ENCODE results near the gene WNT3. TPM values are rescaled to one million over a fixed set of nuclear protein-coding genes. Genes with fewer than 3 reads are reported as not detected.

WNT3 gene
- total and polyA plus RNA-seq, 2 of the 8 experiments (the other 6 are each of a cell fraction or from before 2014, with no cell fraction given), result 0.56 to 2.0 TPM

GRCh38 chr17:46813920-46814319, 4.6 kb downstream of the WNT3 start (continued):
- TF ChIP-seq SIN3A (conservative IDR thresholded peaks at IDR 0.05 in 1 of 2, IDR thresholded peaks at IDR 0.05 in 1 of 2; ENCODE audit: low read depth in 1 of 2, low read length in 2 of 2) (no peak), HDAC2 (IDR thresholded peaks at IDR 0.05; ENCODE audit: borderline replicate concordance in 1 of 2, low read depth in 2 of 2, low read length in 2 of 2) (no peak), JUN (IDR thresholded peaks at IDR 0.05; ENCODE audit: low read depth, low read length) (no peak), TCF12 (IDR thresholded peaks at IDR 0.05; ENCODE audit: low read depth, low read length) (no peak), EGR1 (IDR thresholded peaks at IDR 0.05; ENCODE audit: borderline replicate concordance, low read depth, low read length) (no peak), TAF1 (IDR thresholded peaks at IDR 0.05; ENCODE audit: low read depth, low read length) (no peak)
- TF ChIP-seq, protein P1, sequence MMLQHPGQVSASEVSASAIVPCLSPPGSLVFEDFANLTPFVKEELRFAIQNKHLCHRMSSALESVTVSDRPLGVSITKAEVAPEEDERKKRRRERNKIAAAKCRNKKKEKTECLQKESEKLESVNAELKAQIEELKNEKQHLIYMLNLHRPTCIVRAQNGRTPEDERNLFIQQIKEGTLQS (IDR thresholded peaks at IDR 0.05; ENCODE audit: insufficient read depth, low read depth, low read length), result no peak

Data from H1 (cell line).